GM21367 (cell line): ENCODE measurements around the gene PLCL1.
A peak's percentile ranks its signal among the peaks of the same experiment; 100 is the strongest.

ENCODE experiments used
- ATAC-seq: cut with Tn5 transposase; IDR thresholded peaks from one replicate; pipeline ENCODE4 v1.9.1; 2021; ENCODE audit not compliant: unreplicated experiment

Gene PLCL1

GRCh38 chr2:197949224-197949623 lies 144.8 kb downstream of the PLCL1 start:
- no peak for ATAC-seq

- ATAC-seq: no peak
These were observed 145.6 kb downstream of the PLCL1 start for GRCh38 chr2:197950006-197950405.

GRCh38 chr2:197950724-197951123 lies 146.3 kb downstream of the PLCL1 start:
- ATAC-seq: no peak

- no peak for ATAC-seq
These were observed 148.3 kb downstream of the PLCL1 start for GRCh38 chr2:197952540-197953202.

- no peak for ATAC-seq
These were observed 149.9 kb downstream of the PLCL1 start for GRCh38 chr2:197954328-197954727.

DNA sequence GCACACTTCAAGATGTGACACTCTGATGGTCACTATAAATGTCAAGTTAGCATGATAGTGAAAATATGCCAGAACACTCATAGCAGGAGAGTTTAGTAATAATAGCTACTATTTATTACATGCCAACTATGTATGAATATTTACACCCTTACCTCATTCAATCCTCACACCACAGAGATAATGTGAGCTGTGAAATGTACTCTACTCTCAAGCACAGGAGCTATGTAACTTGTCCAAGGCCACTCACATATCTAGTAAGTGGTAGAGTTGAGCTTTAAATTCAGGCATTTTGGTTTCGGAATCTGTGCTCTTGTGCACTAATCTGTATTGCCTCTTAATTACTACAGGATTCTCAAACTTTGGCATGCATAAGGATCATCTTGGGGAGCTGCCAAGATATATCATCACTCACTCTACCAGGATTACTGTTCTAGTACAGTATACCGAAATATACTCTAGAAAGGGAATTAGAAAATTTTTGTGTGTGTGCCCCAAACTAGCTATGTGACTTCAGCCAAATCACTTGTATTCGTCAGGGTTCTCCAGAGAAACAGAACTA lies 154.3 kb downstream of the PLCL1 start:
- no peak for ATAC-seq

GRCh38 chr2:197959383-197959782 lies 155.0 kb downstream of the PLCL1 start:
- ATAC-seq: no peak

DNA sequence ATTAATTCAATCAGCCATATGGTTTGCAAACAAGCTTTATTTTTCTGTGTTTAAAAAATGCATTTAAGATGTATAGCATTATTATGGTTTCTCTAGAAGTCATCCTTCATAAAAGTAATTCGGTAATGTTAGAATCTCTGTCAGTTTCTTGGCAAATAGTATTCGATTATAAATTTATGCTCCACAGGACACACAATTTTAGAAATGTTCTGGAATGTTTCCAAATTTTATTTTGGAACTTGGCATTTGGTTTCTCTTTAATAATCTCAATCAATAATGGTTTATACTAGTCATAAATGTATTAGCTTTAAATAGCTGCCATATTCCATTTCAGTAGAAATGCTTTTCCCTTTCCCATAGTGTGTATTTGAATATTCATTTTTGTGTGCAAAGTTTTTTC lies 156.4 kb downstream of the PLCL1 start:
- ATAC-seq: no peak

DNA sequence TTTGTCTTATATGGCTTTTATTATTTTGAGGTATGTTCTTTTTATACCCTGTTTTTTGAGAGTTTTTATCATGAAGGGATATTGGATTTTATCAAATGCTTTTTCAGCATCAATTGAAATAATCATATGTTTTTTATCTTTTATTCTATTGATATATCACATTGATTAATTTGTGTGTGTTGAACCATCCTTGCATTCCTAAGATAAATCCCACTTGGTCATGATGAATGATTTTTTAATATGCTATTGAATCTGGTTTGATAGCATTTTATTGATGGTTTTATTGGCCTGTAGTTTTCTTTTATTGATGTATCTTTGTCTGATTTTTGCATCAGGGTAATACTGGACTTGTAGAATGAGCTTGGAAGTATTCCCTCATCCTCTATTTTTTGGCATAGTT lies 160.3 kb downstream of the PLCL1 start:
- ATAC-seq: no peak

GRCh38 chr2:197965756-197966155 lies 161.4 kb downstream of the PLCL1 start:
- no peak for ATAC-seq

- no peak for ATAC-seq
These were observed 165.0 kb downstream of the PLCL1 start for GRCh38 chr2:197969391-197969893.

- no peak for ATAC-seq
These were observed 167.7 kb downstream of the PLCL1 start for GRCh38 chr2:197972061-197972460.

GRCh38 chr2:197972587-197972986 lies 168.2 kb downstream of the PLCL1 start:
- ATAC-seq: no peak

GRCh38 chr2:197973772-197974171 lies 169.4 kb downstream of the PLCL1 start:
- no peak for ATAC-seq

DNA sequence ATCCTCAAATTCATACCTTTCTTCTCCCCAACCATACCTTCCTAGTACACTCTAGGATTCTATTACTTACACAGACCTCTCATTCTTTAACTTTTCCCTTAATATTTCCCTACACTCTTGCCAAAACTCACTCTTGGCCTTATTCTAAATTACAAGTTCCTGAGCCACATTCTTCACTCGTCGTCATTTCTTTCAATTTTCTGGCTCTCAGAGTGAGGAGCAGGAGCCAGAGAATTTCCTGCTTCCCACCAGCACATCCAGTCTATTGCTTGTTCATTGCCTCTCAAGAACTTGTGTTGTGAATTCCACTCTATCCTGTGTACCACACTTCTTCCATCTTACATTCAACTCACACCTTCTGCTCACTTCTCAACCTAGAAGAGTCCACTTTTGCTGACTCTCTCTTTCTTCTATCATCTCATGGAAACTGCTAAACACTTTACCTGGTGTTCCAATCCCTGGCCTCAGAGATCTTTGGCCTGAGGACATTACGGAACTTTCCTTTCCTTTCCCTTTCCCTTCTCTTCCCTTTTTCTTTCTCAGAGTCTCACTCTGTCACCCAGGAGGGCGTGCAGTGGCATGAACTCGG lies 171.6 kb downstream of the PLCL1 start:
- ATAC-seq: no peak

GRCh38 chr2:197978971-197979370 lies 174.6 kb downstream of the PLCL1 start:
- ATAC-seq: no peak

DNA sequence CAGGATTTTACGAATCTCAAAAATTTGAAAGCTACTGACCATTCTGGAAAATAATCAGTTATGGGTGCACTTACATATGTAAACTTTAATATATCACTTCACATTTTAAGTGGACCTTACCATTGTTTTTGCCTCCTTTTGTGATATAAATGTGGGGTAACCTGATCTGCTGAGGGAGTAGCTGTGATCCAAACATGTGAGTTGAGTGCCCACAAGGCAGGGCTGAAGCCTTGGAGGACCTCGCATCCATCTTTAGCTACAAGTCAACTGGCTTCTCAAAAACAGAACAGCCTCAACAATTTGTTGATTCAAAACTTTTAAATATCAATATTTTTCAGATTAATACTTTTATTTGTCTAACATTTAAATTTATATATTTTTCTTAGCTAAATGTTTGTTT lies 178.2 kb downstream of the PLCL1 start:
- no peak for ATAC-seq

GRCh38 chr2:197985029-197985638 lies 180.7 kb downstream of the PLCL1 start:
- no peak for ATAC-seq

DNA sequence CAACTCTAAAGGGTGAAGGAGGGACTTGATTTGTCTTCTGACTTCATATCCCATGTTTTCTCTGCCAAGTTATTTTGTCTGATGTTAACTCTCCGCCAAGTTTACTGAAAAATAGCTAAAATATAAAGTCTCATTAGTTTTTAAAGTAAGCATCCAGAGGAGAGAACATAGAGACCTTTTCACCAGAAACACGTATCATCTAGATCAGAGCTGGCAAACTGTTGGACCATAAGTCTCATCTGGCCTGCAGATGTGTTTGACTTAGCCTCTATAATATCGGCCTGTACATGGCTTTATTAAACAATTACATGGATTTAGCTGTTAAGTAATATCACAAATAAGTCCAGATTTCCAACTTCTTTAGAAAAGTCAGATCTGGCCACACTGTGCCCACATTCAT lies 182.6 kb downstream of the PLCL1 start:
- ATAC-seq: no peak

GRCh38 chr2:197990356-197990755 lies 186.0 kb downstream of the PLCL1 start:
- no peak for ATAC-seq

- ATAC-seq: peak; percentile 88
These were observed 188.2 kb downstream of the PLCL1 start for GRCh38 chr2:197992482-197993133.

- ATAC-seq: no peak
These were observed 189.0 kb downstream of the PLCL1 start for GRCh38 chr2:197993363-197993762.
